Hepatocyte (in vitro differentiated cells): ENCODE data around the gene TMSB4X. TPM values are rescaled to one million over a fixed set of nuclear protein-coding genes. Genes with fewer than 3 reads are reported as not detected.

Source experiments
- DNase-seq: peaks from one replicate; pipeline ENCODE4 v3.0.0-alpha.2; 2016; ENCODE audit warnings: low spot score
- H2AFZ ChIP-seq: fragments of 200-600 bp; sonication (generic); 2 replicates; pipeline ENCODE4 v1.6.0; 2016; ENCODE audit warnings: antibody characterized with exemption, mild to moderate bottlenecking
- H3K27ac ChIP-seq: fragments of 200-600 bp; sonication (generic); 2 replicates; pipeline ENCODE4 v1.5.1; 2016; ENCODE audit warnings: mild to moderate bottlenecking
- H3K27me3 ChIP-seq: fragments of 200-600 bp; sonication (generic); 2 replicates; pipeline ENCODE4 v1.6.1; 2016
- H3K36me3 ChIP-seq: fragments of 200-600 bp; sonication (generic); replicated peaks from 2 replicates; pipeline ENCODE4 v1.5.1; 2016; ENCODE audit warnings: low read depth; ENCODE audit not compliant: insufficient read depth
- H3K4me1 ChIP-seq: fragments of 200-600 bp; sonication (generic); 2 replicates; pipeline ENCODE4 v1.5.1; 2016; ENCODE audit warnings: mild to moderate bottlenecking, moderate library complexity; ENCODE audit not compliant: insufficient read depth
- H3K4me2 ChIP-seq: fragments of 200-600 bp; sonication (generic); 2 replicates; pipeline ENCODE4 v1.6.0; 2016
- H3K4me3 ChIP-seq: fragments of 200-600 bp; sonication (generic); 2 replicates; pipeline ENCODE4 v1.5.1; 2016; ENCODE audit warnings: mild to moderate bottlenecking
- H3K79me2 ChIP-seq: fragments of 200-600 bp; sonication (generic); 2 replicates; pipeline ENCODE4 v1.6.0; 2017; ENCODE audit warnings: mild to moderate bottlenecking
- H3K9me2 ChIP-seq: fragments of 200-600 bp; sonication (generic); replicated peaks from 2 replicates; pipeline ENCODE4 v1.6.0; 2017; ENCODE audit warnings: mild to moderate bottlenecking; ENCODE audit not compliant: insufficient read depth
- H3K9me3 ChIP-seq: fragments of 200-600 bp; sonication (generic); 2 replicates; pipeline ENCODE4 v1.5.1; 2016; ENCODE audit warnings: low read depth, mild to moderate bottlenecking
- H4K20me1 ChIP-seq: fragments of 200-600 bp; sonication (generic); 2 replicates; pipeline ENCODE4 v1.6.0; 2016; ENCODE audit warnings: mild to moderate bottlenecking; ENCODE audit not compliant: insufficient read depth, poor library complexity, severe bottlenecking
- EZH2 ChIP-seq: fragments of 200-600 bp; sonication (generic); IDR thresholded peaks from 2 replicates; pipeline ENCODE4 v1.6.1; 2016; ENCODE audit warnings: antibody characterized with exemption, mild to moderate bottlenecking, borderline replicate concordance
- EZH2phosphoT487 ChIP-seq: fragments of 200-600 bp; sonication (generic); IDR thresholded peaks from one replicate; pipeline ENCODE4 v1.6.1; 2018; ENCODE audit warnings: antibody characterized with exemption, mild to moderate bottlenecking, low read depth, moderate library complexity; ENCODE audit not compliant: unreplicated experiment, severe bottlenecking
- WGBS: methylation state at CpG from one replicate; pipeline ENCODE4 v1.1.6; 2016; ENCODE audit warnings: low lambda C conversion rate; ENCODE audit errors: missing lambda C conversion rate; 5-methylcytosine and 5-hydroxymethylcytosine counted together
- polyA plus RNA-seq: library from polyadenylated mRNA; unstranded; fragments of >200 nt; fragmentation: Nextera tagmentation; extraction: Ambion mirVana; gene quantifications from 2 replicates; pipeline ENCODE4 v1.2.1, GENCODE V29; 2016
- total RNA-seq: library from RNA; depleted of rRNA; stranded (reverse); fragments of >200 nt; gene quantifications from 2 replicates; pipeline ENCODE4 v1.2.3, GENCODE V29; 2014
- TF ChIP-seq, protein P1 (sequence below): fragments of 200-600 bp; sonication (generic); IDR thresholded peaks from 2 replicates; pipeline ENCODE4 v1.5.1; 2016; ENCODE audit warnings: antibody characterized with exemption, mild to moderate bottlenecking; ENCODE audit not compliant: poor library complexity

The TMSB4X gene
- total and polyA plus RNA-seq, 2 experiments from 2014 or later, result 6,141 to 9,038 TPM

GRCh38 chrX:12945494-12945893, 29.4 kb upstream of the TMSB4X start:
- H3K4me1 ChIP-seq, result peaks cover 31% of the 10 kb centered on the region
- no peaks in the 10 kb centered on the region for H4K20me1 ChIP-seq
- no peaks in the 10 kb centered on the region for H3K9me2 ChIP-seq
- no peak overlapping the region for H3K27ac ChIP-seq
- no peak overlapping the region for H3K4me2 ChIP-seq
- no peak overlapping the region for H2AFZ ChIP-seq
- no peaks in the 10 kb centered on the region for H3K79me2 ChIP-seq
- TF ChIP-seq EZH2 (no peak), EZH2phosphoT487 (no peak)
- TF ChIP-seq, protein P1, sequence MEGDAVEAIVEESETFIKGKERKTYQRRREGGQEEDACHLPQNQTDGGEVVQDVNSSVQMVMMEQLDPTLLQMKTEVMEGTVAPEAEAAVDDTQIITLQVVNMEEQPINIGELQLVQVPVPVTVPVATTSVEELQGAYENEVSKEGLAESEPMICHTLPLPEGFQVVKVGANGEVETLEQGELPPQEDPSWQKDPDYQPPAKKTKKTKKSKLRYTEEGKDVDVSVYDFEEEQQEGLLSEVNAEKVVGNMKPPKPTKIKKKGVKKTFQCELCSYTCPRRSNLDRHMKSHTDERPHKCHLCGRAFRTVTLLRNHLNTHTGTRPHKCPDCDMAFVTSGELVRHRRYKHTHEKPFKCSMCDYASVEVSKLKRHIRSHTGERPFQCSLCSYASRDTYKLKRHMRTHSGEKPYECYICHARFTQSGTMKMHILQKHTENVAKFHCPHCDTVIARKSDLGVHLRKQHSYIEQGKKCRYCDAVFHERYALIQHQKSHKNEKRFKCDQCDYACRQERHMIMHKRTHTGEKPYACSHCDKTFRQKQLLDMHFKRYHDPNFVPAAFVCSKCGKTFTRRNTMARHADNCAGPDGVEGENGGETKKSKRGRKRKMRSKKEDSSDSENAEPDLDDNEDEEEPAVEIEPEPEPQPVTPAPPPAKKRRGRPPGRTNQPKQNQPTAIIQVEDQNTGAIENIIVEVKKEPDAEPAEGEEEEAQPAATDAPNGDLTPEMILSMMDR, result no peak
- H3K4me3 ChIP-seq, result no peak overlapping the region
- no peaks in the 10 kb centered on the region for H3K36me3 ChIP-seq
- H3K27me3 ChIP-seq, result no peaks in the 10 kb centered on the region
- WGBS, result 90% methylated on average over 4 of the region's 4 CpGs
- no peaks in the 10 kb centered on the region for H3K9me3 ChIP-seq
- DNase-seq, result no peak

DNA sequence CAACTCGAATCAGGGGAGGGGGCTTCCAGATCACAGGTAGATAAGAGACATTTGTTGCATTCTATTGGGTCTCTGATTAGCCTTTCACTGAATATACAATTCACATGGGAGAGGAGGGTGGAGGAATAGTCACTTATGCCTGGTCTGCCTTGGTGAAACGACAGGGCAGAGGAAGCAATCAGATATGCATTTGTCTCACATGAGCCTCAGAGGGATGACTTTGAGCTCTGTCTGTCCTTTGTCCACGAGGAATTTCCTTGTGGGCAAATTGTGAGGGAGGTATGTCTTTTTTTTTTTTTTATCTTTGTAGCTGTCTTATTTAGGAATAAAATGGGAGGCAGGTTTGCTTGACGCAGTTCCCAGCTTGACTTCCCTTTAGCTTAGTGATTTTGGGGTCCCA, 28.5 kb upstream of the TMSB4X start:
- H4K20me1 ChIP-seq, result no peaks in the 10 kb centered on the region
- H3K79me2 ChIP-seq, result no peaks in the 10 kb centered on the region
- DNase-seq, result no peak
- H2AFZ ChIP-seq, result peak overlapping the region; percentile 0
- peaks cover 31% of the 10 kb centered on the region for H3K4me1 ChIP-seq
- H3K36me3 ChIP-seq, result no peaks in the 10 kb centered on the region
- H3K4me2 ChIP-seq, result peak overlapping the region; percentile 3
- H3K9me3 ChIP-seq, result no peaks in the 10 kb centered on the region
- peak overlapping the region; percentile 92 for H3K27ac ChIP-seq
- 40% methylated on average over 4 of the region's 4 CpGs for WGBS
- H3K27me3 ChIP-seq, result no peaks in the 10 kb centered on the region
- TF ChIP-seq EZH2phosphoT487 (no peak), EZH2 (no peak)
- TF ChIP-seq, protein P1, result no peak
- no peak overlapping the region for H3K4me3 ChIP-seq
- H3K9me2 ChIP-seq, result no peaks in the 10 kb centered on the region

- H3K9me2 ChIP-seq, result no peaks in the 10 kb centered on the region
- no peaks in the 10 kb centered on the region for H3K36me3 ChIP-seq
- peak overlapping the region; percentile 92 for H3K27ac ChIP-seq
- peak overlapping the region; percentile 0 for H2AFZ ChIP-seq
- H3K4me1 ChIP-seq, result peaks cover 31% of the 10 kb centered on the region
- H3K9me3 ChIP-seq, result no peaks in the 10 kb centered on the region
- no peak overlapping the region for H3K4me2 ChIP-seq
- H3K4me3 ChIP-seq, result no peak overlapping the region
- no peaks in the 10 kb centered on the region for H3K27me3 ChIP-seq
- H3K79me2 ChIP-seq, result no peaks in the 10 kb centered on the region
- TF ChIP-seq EZH2 (no peak), EZH2phosphoT487 (no peak)
- TF ChIP-seq, protein P1, result peak; percentile 92
- peak; percentile 88 for DNase-seq
- 38% methylated on average over 5 of the region's 5 CpGs for WGBS
- H4K20me1 ChIP-seq, result no peaks in the 10 kb centered on the region
Measured at GRCh38 chrX:12946838-12947544, 27.9 kb upstream of the TMSB4X start.
